ENCODE measurements around the gene CACNA1S.

- TF ChIP-seq POLR2AphosphoS5 (IDR thresholded peaks at IDR 0.05) (no peak), CTCF (IDR thresholded peaks at IDR 0.05) (no peak), POLR2A (IDR thresholded peaks at IDR 0.05) (no peak), EP300 (IDR thresholded peaks at IDR 0.05) (no peak)
Observed at GRCh38 chr1:201022820-201023516, 89.3 kb downstream of the CACNA1S start.

Measured in gastroesophageal sphincter (tissue), 3 donors.